A549 (cell line): Measurements from ENCODE around the gene NEURL1. TPM values are rescaled to one million over a fixed set of nuclear protein-coding genes. Genes with fewer than 3 reads are reported as not detected.

Source experiments
- ATAC-seq, 2 experiments: fragments of 200-7000 bp in 1 of 2; fragments of >200 bp in 1 of 2; cut with Nextera tagmentation in 1 of 2; cut with Tn5 transposase in 1 of 2; 3 replicates each; pipeline versions ENCODE4 v1.8.0 to v1.9.1; 2018 to 2020; ENCODE audit warnings: mild to moderate bottlenecking in 1 of 2, moderate library complexity in 1 of 2
- CTCF ChIA-PET: fragments of 300-600 bp; sonication (Branson Sonifier 250); formaldehyde crosslinking; extraction: SDS; loops from one replicate; lab custom pipeline; 2021; ENCODE audit warnings: antibody characterized with exemption, inconsistent platforms; lab: Yijun Ruan, JAX
- POLR2A ChIA-PET: fragments of 350-600 bp; formaldehyde crosslinking; extraction: SDS; loops from one replicate; lab custom pipeline; 2021; ENCODE audit warnings: antibody characterized with exemption, inconsistent platforms; lab: Yijun Ruan, JAX
- DNase-seq, 2 experiments: peaks; one replicate each; pipeline versions ENCODE4 v3.0.0 to v3.0.0-alpha.2; 2011 to 2016; ENCODE audit warnings: low read depth in 1 of 2, low spot score in 1 of 2
- FAIRE-seq: peaks from 2 replicates; lab custom pipeline; 2011; peaks lifted over from hg19 to GRCh38; lab: Jason Lieb, UNC
- H3K27ac ChIP-seq, 2 experiments: fragments of >200 bp; sonication (Bioruptor Twin); formaldehyde crosslinking; 3 replicates each; pipeline ENCODE4 v1.5.1; 2016 to 2017
- H3K4me1 ChIP-seq: fragments of >200 bp; sonication (Bioruptor Twin); formaldehyde crosslinking; 3 replicates; pipeline ENCODE4 v1.6.1; 2016
- H3K4me2 ChIP-seq: fragments of >200 bp; sonication (Bioruptor Twin); formaldehyde crosslinking; 3 replicates; pipeline ENCODE4 v1.6.1; 2016
- H3K4me3 ChIP-seq: fragments of >200 bp; sonication (Bioruptor Twin); formaldehyde crosslinking; 3 replicates; pipeline ENCODE4 v1.5.1; 2016
- H3K9me3 ChIP-seq: fragments of >200 bp; sonication (Bioruptor Twin); formaldehyde crosslinking; 3 replicates; pipeline ENCODE4 v1.6.1; 2016
- ATOH8 ChIP-seq: fragments of 250-450 bp; sonication (Bioruptor Pico); IDR thresholded peaks from 2 replicates; pipeline ENCODE4 v1.5.0; 2020; ENCODE audit warnings: low read depth, mild to moderate bottlenecking, moderate library complexity
- CHD2 ChIP-seq: fragments of 150-350 bp; IDR thresholded peaks from 2 replicates; pipeline ENCODE4 v1.6.1; 2014; ENCODE audit warnings: low read length; ENCODE audit not compliant: partially characterized antibody
- CTCF ChIP-seq: fragments of >200 bp; sonication (Bioruptor Twin); formaldehyde crosslinking; IDR thresholded peaks from 3 replicates; pipeline ENCODE4 v1.5.1; 2016
- E2F6 ChIP-seq: IDR thresholded peaks from 2 replicates; pipeline ENCODE4 v1.6.1; 2012; ENCODE audit warnings: low read depth, borderline replicate concordance
- EHMT2 ChIP-seq: fragments of 200-600 bp; sonication (generic); IDR thresholded peaks from 2 replicates; pipeline ENCODE4 v1.6.1; 2016; ENCODE audit warnings: antibody characterized with exemption, low read depth, mild to moderate bottlenecking, moderate library complexity
- ESRRA ChIP-seq: fragments of 150-350 bp; IDR thresholded peaks from 2 replicates; pipeline ENCODE4 v1.6.1; 2014; ENCODE audit warnings: mild to moderate bottlenecking, low read length, borderline replicate concordance
- FOXS1 ChIP-seq: fragments of 250-450 bp; sonication (Bioruptor Pico); IDR thresholded peaks from 2 replicates; pipeline ENCODE4 v1.5.0; 2020; ENCODE audit warnings: mild to moderate bottlenecking, moderate library complexity
- GATA3 ChIP-seq: IDR thresholded peaks from 2 replicates; pipeline ENCODE4 v1.6.1; 2012; ENCODE audit warnings: borderline replicate concordance
- HES2 ChIP-seq: fragments of >200 bp; sonication (Bioruptor Twin); formaldehyde crosslinking; IDR thresholded peaks from 2 replicates; pipeline ENCODE4 v1.6.1; 2016
- KDM1A ChIP-seq: fragments of 200-600 bp; sonication (generic); IDR thresholded peaks from 2 replicates; pipeline ENCODE4 v1.6.1; 2016; ENCODE audit warnings: low read depth, mild to moderate bottlenecking
- MAFK ChIP-seq: fragments of 450-650 bp; IDR thresholded peaks from 2 replicates; pipeline ENCODE4 v1.6.1; 2014; ENCODE audit not compliant: partially characterized antibody
- MYC ChIP-seq: IDR thresholded peaks from 2 replicates; pipeline ENCODE4 v1.6.1; 2012; ENCODE audit warnings: mild to moderate bottlenecking, inconsistent platforms, low read length, improper control_type of control experiment, borderline replicate concordance
- RAD21 ChIP-seq, 2 experiments: fragments of >200 bp in 1 of 2; sonication (Bioruptor Twin) in 1 of 2; formaldehyde crosslinking in 1 of 2; IDR thresholded peaks in 1 of 2; conservative IDR thresholded peaks in 1 of 2; 2 replicates in 1 of 2; 3 replicates in 1 of 2; pipeline ENCODE4 v1.6.1; 2012 to 2018; ENCODE audit warnings: inconsistent platforms in 1 of 2
- SMC3 ChIP-seq: fragments of >200 bp; sonication (Bioruptor Twin); formaldehyde crosslinking; IDR thresholded peaks from 3 replicates; pipeline ENCODE4 v1.6.1; 2018; ENCODE audit warnings: inconsistent platforms
- TFCP2L1 ChIP-seq: fragments of 250-450 bp; sonication (Bioruptor Pico); IDR thresholded peaks from 2 replicates; pipeline ENCODE4 v1.5.0; 2021; ENCODE audit warnings: mild to moderate bottlenecking
- TP53 ChIP-seq: fragments of 250-450 bp; sonication (Bioruptor Pico); IDR thresholded peaks from 2 replicates; pipeline ENCODE4 v1.5.0; 2021; ENCODE audit warnings: mild to moderate bottlenecking, moderate library complexity
- ZFP36 ChIP-seq: fragments of 450-650 bp; IDR thresholded peaks from 2 replicates; pipeline ENCODE4 v1.6.1; 2014; ENCODE audit warnings: borderline replicate concordance; ENCODE audit not compliant: partially characterized antibody
- ZNF302 ChIP-seq: fragments of 250-450 bp; sonication (Bioruptor Pico); IDR thresholded peaks from 2 replicates; pipeline ENCODE4 v1.9.0; 2021; ENCODE audit warnings: inconsistent platforms, mild to moderate bottlenecking, moderate library complexity
- WGBS: methylation state at CpG from one replicate; pipeline ENCODE4 v1.1.6; 2017; ENCODE audit errors: missing lambda C conversion rate; 5-methylcytosine and 5-hydroxymethylcytosine counted together
- polyA plus RNA-seq, 4 experiments: library from polyadenylated mRNA; depleted of rRNA in 3 of 4; stranded (reverse); fragments of >200 nt; fragmentation: RNase III in 1 of 4; extraction: RNeasy Plus Mini Kit Qiagen cat#74134 plus additional on column Dnase treatment in 1 of 4; gene quantifications; 2 replicates in 3 of 4; 3 replicates in 1 of 4; pipeline ENCODE4 v1.2.3, GENCODE V29; 2011 to 2017

NEURL1 gene
- polyA plus RNA-seq, 2 of the 4 experiments (the other 2 are of a cell fraction) = 0.06 to 0.37 TPM

GRCh38 chr10:103590744-103591291 is 97.3 kb downstream of the NEURL1 start:
- 75% methylated on average over 4 of the region's 6 CpGs for WGBS
- Histone ChIP-seq H3K27ac (no peak overlapping the region), H3K4me1 (no peaks in the 10 kb centered on the region), H3K9me3 (no peaks in the 10 kb centered on the region), H3K4me3 (no peak overlapping the region), H3K4me2 (no peak overlapping the region)
- no peak for TF ChIP-seq MYC
- TF ChIP-seq TP53 (CRISPR knock-in tag) = no peak
- TF ChIP-seq ESRRA = no peak
- no peak for TF ChIP-seq ZNF302 (CRISPR knock-in tag)
- no peak for TF ChIP-seq HES2
- TF ChIP-seq MAFK = no peak
- no peak for TF ChIP-seq E2F6
- TF ChIP-seq ATOH8 (CRISPR knock-in tag) = no peak
- TF ChIP-seq EHMT2 = no peak
- TF ChIP-seq FOXS1 (CRISPR knock-in tag) = no peak
- no peak for TF ChIP-seq ZFP36
- TF ChIP-seq CTCF = no peak
- TF ChIP-seq CHD2 = no peak
- no peak for TF ChIP-seq GATA3
- no peak for TF ChIP-seq KDM1A
- TF ChIP-seq TFCP2L1 (CRISPR knock-in tag) = no peak
- FAIRE-seq = no peak
- ChIA-PET POLR2A (no interaction called here), CTCF (interaction anchor here (0.5 to 18.9 kb wide), 8 partner anchors 11 to 227 kb away, joined by 3 to 265 read pairs (median 3); no protein-coding TSS in a partner anchor)
- peak; percentile 15 to 20; a peak in 3 of 6 replicates for ATAC-seq
- DNase-seq = no peak

- no peak for TF ChIP-seq E2F6
- TF ChIP-seq SMC3 = peak; percentile 61
- TF ChIP-seq RAD21 (conservative IDR thresholded peaks at IDR 0.05 in 1 of 2, IDR thresholded peaks at IDR 0.05 in 1 of 2) = peak; percentile 76 to 86
- peak; percentile 77 for TF ChIP-seq CTCF
- ChIA-PET POLR2A (interaction anchor here (0.6 kb wide), 1 partner anchor 107 kb away, joined by 3 read pairs; no protein-coding TSS in a partner anchor), CTCF (interaction anchor here (0.5 to 18.9 kb wide), 53 partner anchors 10 to 841 kb away, joined by 3 to 265 read pairs (median 4); partner anchors contain the start of gene NEURL1)
- peak; percentile 80 to 94 for ATAC-seq
- H3K9me3 ChIP-seq = no peaks in the 10 kb centered on the region
- no peak overlapping the region for H3K4me2 ChIP-seq
- WGBS = 57% methylated on average over 13 of the region's 15 CpGs
- no peak overlapping the region for H3K4me3 ChIP-seq
- DNase-seq = peak; percentile 56 to 94
- no peak overlapping the region for H3K27ac ChIP-seq
- no peak for FAIRE-seq
- no peaks in the 10 kb centered on the region for H3K4me1 ChIP-seq
Measured at GRCh38 chr10:103592186-103593021, 98.9 kb downstream of the NEURL1 start.
